ENCODE results near the gene DOCK2.

DNA sequence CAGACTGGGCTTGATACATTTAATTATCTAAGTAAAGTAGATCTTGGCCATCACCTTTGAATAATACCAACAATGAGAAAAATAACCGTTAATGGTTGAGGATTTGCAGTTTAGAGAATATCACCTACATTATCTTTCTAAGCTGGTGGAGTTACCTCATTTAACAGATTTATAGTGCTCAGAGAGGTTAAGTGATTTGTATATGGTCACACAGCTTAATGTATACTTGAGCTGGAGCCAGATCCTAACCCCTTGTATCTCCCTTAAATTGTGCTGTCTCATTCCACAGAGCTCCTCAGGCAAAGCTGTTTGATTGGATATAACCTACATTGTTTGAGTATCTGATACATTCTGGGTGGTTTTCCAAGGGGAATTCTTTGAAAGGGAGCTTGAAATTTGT, 285.4 kb downstream of the DOCK2 start:
- TF ChIP-seq EZH2 (IDR thresholded peaks at IDR 0.05; ENCODE audit: low read length, missing control alignments) (no peak), CTCF (conservative IDR thresholded peaks at IDR 0.05 in 1 of 2, IDR thresholded peaks at IDR 0.05 in 1 of 2; ENCODE audit: low read depth in 1 of 2, low read length in 2 of 2) (no peak)

Data from fibroblast of lung (primary cell).